DMS153 treated with DMSO at 0.1 percent for 48 hours (cell line): ENCODE measurements around the gene TRPC3.

ENCODE experiments used
- DNase-seq: peaks from one replicate; lab custom pipeline; 2025; ENCODE audit not compliant: unreplicated experiment; lab: John Stamatoyannopoulos, UW

The TRPC3 gene

GRCh38 chr4:121877041-121877773, 74.7 kb downstream of the TRPC3 start:
- DNase-seq, result no peak

GRCh38 chr4:121876070-121876469, 75.8 kb downstream of the TRPC3 start:
- DNase-seq, result no peak

- DNase-seq, result no peak
Measured at GRCh38 chr4:121875652-121876051, 76.2 kb downstream of the TRPC3 start.

GRCh38 chr4:121873604-121874003, 78.3 kb downstream of the TRPC3 start:
- no peak for DNase-seq

GRCh38 chr4:121869841-121870822, 81.7 kb downstream of the TRPC3 start, which contains the start of gene BBS7:
TSS of gene BBS7 (minus strand) at chr4:121870474. CDS start at chr4:121870313, 161 bp downstream.
- peak; percentile 96 for DNase-seq

- DNase-seq, result no peak
Measured at GRCh38 chr4:121863799-121864198, 88.1 kb downstream of the TRPC3 start.

GRCh38 chr4:121861426-121861825, 90.4 kb downstream of the TRPC3 start:
- no peak for DNase-seq

- no peak for DNase-seq
Measured at GRCh38 chr4:121860121-121860520, 91.7 kb downstream of the TRPC3 start.

- no peak for DNase-seq
Measured at GRCh38 chr4:121851354-121851753, 100.5 kb downstream of the TRPC3 start.

- DNase-seq, result no peak
Measured at GRCh38 chr4:121846662-121847061, 105.2 kb downstream of the TRPC3 start.

GRCh38 chr4:121842862-121843261, 109.0 kb downstream of the TRPC3 start:
- DNase-seq, result no peak

GRCh38 chr4:121838136-121838535, 113.7 kb downstream of the TRPC3 start:
- no peak for DNase-seq

- DNase-seq, result no peak
Measured at GRCh38 chr4:121829511-121829910, 122.3 kb downstream of the TRPC3 start.
